ENCODE data around the gene JTB.
"Not testable (repeated sequence)": the region's sequence is repeated elsewhere in the genome, so short reads cannot be mapped to it uniquely, and the experiment has no call there.

The JTB gene

DNA sequence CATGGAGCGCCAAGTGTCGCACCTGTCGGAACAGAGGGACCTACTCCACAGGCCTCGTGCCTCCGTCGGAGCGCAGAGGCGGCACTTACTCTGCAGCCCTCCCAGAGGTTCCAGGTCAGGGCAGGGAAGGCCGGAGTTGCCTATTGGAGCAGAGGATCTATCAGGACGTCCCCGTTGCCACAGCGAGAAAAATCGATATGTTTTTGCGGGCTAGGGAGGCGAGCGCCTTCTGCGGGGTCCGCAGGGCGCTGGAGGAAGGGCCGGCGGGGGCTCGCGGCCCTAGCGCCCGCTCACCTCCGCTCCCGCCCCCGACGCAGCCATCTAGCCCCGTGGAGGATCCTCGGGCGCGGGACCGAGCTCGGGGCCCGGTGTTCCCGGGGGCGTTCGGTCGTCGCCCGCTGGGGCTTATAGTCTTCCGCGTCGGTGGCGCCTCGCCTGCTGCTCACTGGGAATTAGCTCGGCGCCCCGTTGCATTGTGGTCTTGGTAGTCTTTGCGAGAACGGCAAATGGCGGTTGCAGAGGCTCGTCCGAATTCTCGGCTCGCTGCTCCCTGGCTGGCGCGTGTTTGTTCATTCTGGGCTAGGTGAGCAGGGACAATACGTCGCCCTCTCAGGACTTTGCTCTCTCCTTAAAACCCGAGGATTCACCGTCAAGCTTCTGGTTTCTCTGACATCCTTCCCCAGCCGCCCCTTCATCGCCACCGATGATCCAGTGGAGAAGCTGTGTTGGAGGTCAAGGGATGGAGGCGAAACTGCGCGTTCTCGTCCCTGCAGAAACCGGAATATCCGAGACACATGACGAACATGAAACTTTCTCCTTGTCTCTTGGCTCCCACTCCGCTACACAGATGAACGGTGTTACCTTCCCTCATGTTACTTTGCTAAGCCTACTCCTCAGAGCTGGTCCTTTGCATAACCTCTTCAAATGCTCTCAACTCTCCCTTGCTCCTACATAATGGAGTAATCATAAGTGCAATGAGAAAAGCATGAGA is at the start of gene JTB:
Gene JTB (minus strand): TSS at position 425 of the 991 bp plus-strand sequence. CDS start 422 bp downstream, at position 3.
- peak; percentile 82 for DNase-seq (ENCODE audit: low read depth)

DNA sequence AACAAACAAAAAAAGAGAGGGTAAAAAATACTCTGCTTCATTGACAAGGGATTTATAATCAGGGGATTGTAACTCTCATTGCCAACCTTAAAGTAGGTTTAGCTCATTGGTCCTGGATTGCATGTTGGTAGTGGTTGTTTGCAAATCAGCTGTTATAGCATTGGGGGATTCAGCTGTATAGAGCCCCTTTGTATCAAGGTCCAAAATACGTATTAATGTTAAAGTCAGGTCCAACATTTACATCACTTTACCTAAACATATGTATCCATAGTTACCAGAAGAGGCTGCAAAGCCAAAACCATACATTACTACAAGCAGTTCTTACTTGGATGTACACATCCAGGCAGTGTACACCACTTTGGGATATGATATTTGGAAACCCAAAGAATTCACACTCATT is 42.5 kb upstream of the JTB start:
- no peak for DNase-seq (ENCODE audit: low read depth)

DNA sequence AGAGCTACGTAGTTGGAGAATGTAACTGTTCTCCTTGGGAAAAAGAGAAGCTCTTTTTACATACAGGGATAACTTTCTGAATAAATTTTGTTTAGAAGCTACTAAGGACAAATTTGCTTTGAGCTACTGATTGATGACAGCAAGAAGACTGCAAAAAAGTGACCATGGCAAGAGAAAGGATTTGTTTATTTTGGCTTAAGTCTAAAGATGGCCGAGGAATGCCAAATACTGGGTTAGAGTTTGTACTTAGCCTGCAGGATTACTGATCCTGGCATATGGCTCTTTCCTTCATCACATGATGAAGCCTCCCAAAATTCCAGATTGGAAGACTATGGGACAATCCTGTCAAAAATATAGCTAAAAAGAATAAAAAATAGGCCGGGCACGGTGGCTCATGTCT is 41.8 kb upstream of the JTB start:
- DNase-seq (ENCODE audit: low read depth), result no peak

DNA sequence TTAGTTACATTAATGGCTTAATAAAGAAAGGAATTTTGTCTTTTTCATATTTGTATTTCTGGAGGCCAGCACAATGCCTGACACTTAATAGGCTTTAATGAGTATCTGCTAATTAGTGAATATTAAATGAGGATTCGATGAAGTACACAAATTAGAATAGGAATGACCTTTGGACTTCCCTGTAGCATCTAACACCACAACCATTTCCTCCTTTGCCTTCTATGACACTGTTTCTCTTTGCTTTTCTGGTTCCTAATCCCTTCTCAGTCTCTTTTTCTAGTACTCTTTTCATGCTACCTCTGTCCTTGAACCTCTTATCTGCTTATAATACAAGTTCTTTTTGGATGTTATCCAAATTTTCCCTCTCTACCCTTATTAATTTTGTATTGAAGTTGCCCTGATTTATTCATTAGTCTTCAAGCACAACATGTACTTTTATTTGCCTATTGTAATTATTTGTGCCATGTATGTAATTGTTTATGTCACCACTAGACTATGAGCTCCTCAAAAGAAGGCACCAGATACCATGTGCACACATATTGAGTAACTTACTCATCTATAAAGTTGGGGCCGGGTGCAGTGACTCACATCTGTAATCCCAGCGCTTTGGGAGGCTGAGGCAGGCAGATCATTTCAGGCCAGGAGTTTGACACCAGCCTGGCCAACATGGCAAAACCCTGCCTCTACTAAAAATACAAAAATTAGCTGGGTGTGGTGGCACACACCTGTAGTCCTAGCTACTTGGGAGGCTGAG is 36.9 kb upstream of the JTB start:
- no peak for DNase-seq (ENCODE audit: low read depth)

DNA sequence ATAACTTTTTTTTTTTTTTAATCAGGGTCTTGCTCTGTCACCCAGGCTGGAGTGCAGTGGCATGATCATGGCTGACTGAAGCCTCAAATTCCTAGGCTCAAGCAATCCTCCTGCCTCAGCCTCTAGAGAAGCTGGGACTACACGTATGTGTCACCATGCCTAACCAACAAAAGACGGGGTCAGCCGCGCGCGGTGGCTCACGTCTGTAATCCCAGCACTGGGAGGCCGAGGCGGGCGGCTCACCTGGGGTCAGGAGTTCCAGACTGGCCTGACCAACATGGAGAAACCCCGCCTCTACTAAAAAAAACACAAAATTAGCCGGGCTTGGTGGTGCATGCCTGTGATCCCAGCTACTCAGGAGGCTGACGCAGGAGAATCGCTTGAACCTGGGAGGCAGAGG is 35.1 kb upstream of the JTB start:
- DNase-seq (ENCODE audit: low read depth), result not testable (repeated sequence)

DNA sequence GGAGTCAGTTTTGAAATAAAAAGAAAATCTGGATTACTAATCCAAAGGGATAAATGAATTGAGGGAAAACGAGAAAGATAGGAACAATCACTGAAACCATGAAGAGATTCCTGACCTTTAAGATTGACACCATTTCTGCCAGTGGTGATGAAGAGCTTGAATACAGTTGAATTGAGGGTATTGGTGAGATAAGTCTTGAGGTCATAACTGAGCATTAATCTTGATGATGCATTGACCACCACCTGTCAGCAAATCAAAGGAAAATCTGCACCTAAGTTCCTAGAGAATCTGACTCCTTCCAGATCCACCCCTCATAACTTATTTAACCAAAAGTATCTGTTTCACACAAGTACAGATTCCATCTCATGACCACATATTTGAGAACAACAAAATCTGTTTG is 34.7 kb upstream of the JTB start:
- no peak for DNase-seq (ENCODE audit: low read depth)

DNA sequence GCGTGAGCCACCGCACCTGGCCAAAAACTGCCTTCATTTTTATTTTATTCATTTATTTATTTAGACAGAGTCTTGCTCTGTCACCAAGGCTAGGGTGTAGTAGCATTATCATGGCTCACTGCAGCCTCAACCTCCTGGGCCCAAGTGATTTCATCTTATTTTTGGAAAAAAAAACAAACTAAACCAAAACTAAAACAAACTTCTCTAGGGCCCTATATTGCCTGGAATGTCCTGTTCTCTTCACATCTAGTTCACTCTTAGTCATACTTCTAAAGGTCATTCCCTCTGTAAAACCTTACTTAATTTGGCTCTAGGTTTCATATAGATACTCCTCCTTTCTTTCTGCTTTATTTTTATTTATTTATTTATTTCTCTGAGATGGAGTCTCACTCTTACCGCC is 28.7 kb upstream of the JTB start:
- no peak for DNase-seq (ENCODE audit: low read depth)

DNA sequence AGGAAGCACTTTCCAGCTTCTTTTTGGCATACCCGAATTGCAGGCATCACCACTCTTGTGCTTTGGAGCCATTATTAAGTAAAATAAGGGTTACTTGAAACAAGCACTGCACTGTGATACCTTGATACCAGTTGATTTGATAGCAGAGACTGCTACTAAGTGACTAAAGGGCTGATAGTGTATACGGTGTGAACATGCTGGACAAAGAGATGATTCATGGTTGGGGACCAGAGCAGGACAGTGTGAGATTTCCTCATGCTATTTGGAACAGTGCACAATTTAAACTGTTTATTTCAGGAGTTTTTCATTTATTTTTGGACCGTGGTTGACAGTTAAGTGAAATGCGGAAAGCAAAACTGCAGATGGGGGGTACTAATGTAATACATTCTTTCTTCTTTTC is 22.9 kb upstream of the JTB start:
- DNase-seq (ENCODE audit: low read depth), result no peak

DNA sequence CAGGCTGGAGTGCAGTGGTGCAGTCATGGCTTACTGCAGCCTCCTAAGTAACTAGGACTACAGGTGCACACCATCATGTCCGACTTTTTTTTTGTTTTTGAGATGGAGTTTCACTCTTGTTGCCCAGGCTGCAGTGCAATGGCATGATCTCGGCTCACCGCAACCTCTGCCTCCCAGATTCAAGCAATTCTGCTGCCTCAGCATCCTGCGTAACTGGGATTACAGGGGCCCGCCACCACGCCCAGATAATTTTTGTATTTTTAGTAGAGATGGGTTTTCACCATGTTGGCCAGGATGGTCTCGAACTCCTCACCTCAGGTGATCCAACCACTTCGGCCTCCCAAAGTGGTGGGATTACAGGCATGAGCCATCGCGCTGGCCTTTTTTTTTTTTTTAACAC is 19.4 kb upstream of the JTB start:
- not testable (repeated sequence) for DNase-seq (ENCODE audit: low read depth)

DNA sequence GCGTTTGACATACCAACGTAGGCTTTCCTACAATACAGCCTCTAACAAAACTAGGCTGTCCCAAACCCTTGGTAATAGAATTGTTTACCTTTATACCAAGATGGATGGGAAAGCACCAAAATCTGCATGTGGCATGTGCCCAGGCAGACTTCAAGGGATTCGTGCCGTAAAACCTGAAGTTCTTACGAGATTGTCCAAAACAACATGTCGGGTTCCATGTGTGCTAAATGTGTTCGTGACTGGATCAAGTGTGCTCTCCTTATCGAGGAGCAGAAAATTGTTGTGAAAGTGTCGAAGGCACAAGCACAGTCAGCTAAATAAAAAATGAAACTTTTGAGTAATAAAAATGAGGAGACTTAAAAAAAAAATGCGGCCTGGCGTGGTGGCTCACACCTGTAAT is 18.2 kb upstream of the JTB start:
- DNase-seq (ENCODE audit: low read depth), result no peak

DNA sequence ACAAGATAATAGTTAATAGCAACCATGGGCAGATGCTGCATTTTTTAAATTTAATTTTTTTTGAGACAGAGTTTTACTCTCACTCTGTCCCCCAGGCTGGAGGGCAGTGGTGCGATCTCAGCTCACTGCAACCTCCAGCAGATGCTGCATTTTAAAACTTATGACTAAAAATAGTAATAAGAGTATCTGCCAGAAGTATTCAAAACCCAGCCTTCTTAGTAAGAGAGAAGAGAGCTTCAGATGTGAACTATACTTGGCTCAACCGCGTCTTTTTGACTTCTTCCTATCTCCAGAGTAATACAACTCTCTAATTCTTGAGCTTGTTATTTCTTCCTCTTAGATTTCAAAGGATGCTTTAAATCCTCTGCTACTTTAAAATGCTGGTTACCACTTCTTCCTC is 17.7 kb upstream of the JTB start:
- DNase-seq (ENCODE audit: low read depth), result no peak

DNA sequence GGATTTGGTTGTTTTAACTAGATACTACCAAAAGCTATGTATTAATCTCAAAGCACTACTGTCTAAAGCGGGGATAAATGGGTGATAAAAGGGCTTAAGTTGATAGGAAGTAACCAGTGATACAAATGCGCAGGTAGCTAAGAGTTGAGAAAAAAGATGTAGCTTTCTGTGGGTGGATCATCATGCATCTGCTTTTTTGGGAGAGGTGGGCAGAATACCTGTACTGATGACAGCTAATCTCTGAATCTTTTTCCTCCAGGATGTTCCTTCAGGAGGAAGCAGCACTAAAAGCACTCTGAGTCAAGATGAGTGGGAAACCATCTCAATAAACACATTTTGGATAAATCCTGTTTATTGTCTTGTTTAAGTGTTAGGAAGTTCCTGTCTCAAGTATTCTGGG is 14.3 kb upstream of the JTB start:
- DNase-seq (ENCODE audit: low read depth), result no peak

DNA sequence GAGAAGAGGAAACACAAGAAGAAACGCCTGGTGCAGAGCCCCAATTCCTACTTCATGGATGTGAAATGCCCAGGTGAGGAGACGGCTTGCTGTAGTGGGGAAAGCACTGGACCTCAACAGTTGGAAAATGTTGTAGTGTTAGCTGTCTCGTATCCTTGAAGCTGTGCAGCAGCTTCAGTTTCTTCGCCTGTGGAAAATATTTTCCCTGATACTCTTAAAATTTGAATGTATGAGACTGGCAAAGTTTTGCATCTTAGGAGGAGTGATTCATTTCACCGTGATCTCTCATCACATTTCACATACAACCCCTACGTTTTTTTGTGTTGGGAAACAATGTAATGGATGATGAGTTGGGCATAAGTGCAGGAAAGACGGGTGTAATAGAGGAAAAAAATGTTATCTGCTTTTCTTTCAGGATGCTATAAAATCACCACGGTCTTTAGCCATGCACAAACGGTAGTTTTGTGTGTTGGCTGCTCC is 13.7 kb upstream of the JTB start:
- no peak for DNase-seq (ENCODE audit: low read depth)

DNA sequence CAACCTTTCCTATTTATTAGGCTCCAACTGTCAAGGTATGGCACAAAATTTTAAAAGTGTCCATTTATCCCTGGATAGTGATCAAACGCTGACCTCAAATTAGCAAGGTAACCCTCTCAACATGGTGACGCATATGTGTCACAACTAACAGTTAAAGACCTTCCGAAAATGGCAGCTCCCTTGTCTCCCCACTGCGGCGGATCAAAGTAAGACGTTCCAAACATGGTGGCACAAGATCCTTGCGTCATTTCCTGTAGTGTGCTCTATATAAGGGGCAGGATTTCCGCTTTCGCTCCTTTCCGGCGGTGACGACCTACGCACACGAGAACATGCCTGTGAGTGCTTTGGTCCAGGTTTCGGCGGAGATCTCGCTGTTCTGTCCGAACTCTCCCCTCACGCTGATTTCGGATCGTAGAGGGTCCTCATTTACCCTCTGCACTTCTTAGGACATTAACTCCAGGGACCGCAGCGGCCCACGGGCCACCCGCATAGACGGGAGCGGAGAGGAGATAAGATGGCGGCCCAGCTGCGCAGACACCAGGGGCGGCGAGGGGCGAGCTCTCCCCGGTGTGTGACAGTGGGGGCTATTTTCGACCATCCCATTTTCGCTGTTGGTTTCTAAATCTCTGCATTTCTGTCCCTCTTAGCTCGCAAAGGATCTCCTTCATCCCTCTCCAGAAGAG is 13.1 kb upstream of the JTB start, which contains the start of gene RPS27:
Gene RPS27 (plus strand): TSS at position 295 of the 683 bp plus-strand sequence. CDS start 35 bp downstream, at position 330.
- DNase-seq (ENCODE audit: low read depth), result peak; percentile 79

DNA sequence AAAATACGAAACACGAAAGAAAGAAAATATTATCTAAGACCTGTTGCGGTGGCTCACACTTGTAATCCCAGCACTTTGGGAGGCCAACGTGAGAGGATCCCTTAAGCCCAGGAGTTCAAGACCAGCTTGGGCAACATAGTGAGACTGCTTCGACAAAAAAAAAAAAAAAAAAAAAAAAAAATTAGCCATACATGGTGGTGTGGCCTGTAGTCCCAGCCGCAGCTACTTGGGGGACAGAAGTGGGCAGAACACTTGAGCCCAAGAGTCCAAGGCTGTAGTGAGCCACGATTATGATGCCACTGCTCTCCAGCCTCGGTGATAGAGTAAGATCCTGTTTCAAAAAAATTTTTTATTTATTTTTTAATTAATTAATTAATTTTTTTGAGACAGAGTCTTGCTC is 10.1 kb upstream of the JTB start:
- DNase-seq (ENCODE audit: low read depth), result no peak

DNA sequence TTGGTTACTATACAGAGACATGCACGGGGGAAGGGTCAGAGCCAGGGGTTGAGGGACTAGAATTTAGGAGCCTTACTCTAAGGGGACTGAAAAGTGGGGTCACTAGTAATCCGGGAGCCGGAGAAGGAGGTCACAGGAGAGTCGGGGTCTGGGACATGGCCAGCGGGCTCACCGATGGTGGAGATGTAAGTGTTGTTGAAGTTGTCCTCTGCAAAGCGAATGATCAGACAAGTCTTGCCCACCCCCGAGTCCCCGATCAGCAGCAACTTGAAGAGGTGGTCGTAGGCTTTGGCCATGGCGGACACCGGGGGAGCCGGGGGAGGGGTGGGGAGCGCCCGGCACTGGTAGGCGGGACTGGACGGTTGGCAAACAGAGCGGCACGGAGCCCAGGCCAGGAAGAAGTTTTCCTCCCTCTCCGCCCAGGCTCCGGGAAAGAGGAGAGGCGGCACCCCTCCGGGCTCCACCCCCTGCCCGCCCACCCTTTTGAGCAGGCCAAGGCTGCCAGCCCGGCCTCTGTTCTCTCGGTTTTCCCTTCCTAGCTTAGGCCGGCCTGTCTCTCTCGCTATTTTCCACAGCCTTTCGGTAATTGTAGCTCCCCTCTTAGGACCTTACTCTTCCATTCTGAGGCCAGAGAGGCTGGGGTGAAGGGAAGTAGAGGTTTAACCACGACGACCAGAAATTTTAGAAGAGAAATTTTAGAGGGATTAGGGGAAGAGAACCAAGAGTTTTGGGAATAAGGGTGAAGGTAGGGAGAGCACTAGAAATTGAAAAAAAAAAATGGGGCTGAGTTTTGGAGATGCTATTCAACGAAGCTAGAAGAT is 8.7 kb upstream of the JTB start, which contains the start of gene RAB13:
Gene RAB13 (minus strand): TSS at position 399 of the 821 bp plus-strand sequence. CDS start 103 bp downstream, at position 296.
- DNase-seq (ENCODE audit: low read depth), result no peak

DNA sequence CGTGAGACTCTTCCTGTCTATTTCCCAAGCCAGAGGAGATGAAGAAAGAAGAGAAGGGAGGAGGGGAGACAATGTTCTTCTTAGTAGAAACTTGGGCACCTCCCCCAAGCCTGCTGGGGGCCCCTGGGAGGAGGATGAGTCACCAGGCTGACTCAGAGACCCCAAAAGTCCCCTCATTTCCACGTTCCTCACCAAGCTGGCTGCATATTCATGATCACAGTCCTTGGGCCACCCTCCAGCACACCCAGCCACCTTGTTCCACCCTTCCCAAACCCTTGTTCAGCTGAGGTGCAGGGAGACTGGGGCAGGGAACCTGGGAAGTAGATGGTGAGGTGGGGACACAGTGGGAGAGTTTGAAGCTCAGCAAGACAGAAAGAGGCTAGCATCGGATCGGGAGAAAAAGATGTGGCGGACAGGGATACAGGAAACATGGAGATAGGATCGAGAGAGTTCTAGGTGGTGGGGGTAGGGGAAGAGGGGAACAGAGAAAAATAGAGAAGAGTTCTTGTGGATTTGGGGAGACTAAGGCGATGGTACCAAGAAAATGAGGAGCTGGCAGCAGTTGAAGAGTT is 8.0 kb upstream of the JTB start:
- peak; percentile 45 for DNase-seq (ENCODE audit: low read depth)

DNA sequence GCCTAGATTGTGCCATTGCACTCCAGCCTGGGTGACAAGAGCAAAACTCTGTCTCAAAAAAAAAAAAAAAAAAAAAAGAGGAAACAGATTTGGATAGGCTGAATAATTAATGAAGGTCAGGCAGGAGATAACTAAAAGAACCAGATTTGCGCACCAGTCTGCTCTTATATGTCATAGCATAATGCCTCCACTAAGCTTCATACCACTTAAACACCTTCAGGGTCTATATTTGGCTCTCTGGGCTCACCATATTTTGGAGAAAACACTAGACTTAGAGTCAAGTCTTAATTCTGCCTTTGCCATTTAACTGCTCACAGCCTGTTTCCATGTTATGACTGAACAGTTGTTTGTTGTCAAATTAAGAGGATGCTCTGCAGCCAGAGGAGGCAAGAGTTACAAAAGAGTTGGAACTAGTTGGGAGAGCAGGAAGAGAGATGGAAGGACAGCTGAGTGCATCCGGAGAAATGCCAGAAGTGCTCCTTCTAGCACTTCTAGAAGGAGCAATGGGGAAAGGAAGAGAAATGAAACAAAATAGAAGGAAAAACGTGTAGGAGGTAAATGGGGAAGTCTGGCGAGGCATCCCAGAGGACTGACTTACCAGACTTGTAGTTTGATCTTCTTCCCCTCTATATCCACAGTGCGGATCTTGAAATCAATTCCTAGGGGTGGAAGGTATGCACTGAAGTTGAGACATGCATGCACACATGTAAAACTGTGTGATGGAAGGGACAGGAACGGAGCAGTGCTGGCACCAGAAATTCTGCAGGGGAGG is 6.8 kb upstream of the JTB start:
- no peak for DNase-seq (ENCODE audit: low read depth)

DNA sequence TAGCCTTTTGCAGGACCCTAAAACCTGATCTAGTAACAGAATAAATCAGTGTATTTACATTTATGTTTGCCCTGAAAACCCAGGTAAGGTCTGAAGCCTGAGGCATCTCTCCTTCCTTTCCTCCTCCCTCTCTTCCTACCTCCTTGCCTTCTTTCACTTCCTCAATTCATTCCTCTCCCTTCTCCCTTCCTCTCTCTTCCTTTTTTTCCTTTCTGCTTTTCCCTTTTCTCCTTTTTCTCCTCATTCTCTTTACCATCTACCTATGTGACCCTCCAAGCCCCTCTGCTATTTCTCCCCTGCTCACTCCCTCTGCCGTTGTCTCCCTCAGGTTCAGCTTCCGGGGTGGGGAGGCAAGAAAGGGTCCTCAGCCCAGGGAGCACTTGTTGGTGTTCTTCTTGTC is 4.3 kb upstream of the JTB start:
- not testable (repeated sequence) for DNase-seq (ENCODE audit: low read depth)

DNA sequence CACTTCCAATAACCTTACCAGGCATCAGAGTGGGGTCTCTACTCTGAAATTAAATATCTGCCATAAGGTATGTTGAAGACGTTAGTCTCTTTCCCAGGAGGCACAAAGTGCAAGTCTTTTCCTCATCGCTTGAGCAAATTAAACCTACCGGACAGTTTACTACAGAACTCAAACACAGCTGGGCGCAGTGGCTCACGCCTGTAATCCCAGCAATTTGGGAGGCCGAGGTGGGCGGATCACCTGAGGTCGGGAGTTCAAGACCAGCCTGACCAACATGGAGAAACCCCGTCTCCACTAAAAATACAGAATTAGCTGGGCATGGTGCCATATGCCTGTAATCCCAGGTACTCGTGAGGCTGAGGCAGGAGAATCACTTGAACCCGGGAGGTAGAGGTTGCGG is 1.6 kb upstream of the JTB start:
- DNase-seq (ENCODE audit: low read depth), result not testable (repeated sequence)

Measured in activated T-cell treated with anti-CD3 and anti-CD28 coated beads for 48 hours (primary cell).